ENCODE data around the gene SOX18. TPM values are rescaled to one million over a fixed set of nuclear protein-coding genes. Genes with fewer than 3 reads are reported as not detected.

Gene SOX18
- polyA plus RNA-seq, 3 donors: 5.6 to 9.0 (median 6.5) TPM

Other genes starting within 250 kb of the SOX18 start
- gene ZBTB46, start 218.4 kb downstream of the SOX18 start, polyA plus RNA-seq (ENCODE audit: insufficient read length in 3 of 3): 10 to 100 TPM; 13.6 to 16.0 (median 14.5) TPM
- gene ABHD16B, start 188.1 kb downstream of the SOX18 start, polyA plus RNA-seq (ENCODE audit: insufficient read length in 3 of 3): not detected
- gene TPD52L2, start 184.4 kb downstream of the SOX18 start, polyA plus RNA-seq (ENCODE audit: insufficient read length in 3 of 3): 10 to 100 TPM; 80.6 to 82.1 (median 81.3) TPM
- 10 to 100 TPM; 25.7 to 29.0 (median 28.7) TPM for gene DNAJC5, start 154.5 kb downstream of the SOX18 start, polyA plus RNA-seq (ENCODE audit: insufficient read length in 3 of 3)
- gene UCKL1, start 93.2 kb downstream of the SOX18 start, polyA plus RNA-seq (ENCODE audit: insufficient read length in 3 of 3): 10 to 100 TPM; 33.5 to 35.5 (median 33.6) TPM
- gene ZNF512B, start 79.7 kb downstream of the SOX18 start, polyA plus RNA-seq (ENCODE audit: insufficient read length in 3 of 3): 10 to 100 TPM; 20.9 to 23.3 (median 21.8) TPM
- gene SAMD10, start 70.0 kb downstream of the SOX18 start, polyA plus RNA-seq (ENCODE audit: insufficient read length in 3 of 3): 1 to 10 TPM; 6.5 to 6.7 (median 6.6) TPM
- gene PRPF6, start 68.5 kb downstream of the SOX18 start, polyA plus RNA-seq (ENCODE audit: insufficient read length in 3 of 3): 10 to 100 TPM; 89.5 to 94.8 (median 89.9) TPM
- gene C20orf204, start 13.5 kb downstream of the SOX18 start, polyA plus RNA-seq (ENCODE audit: insufficient read length in 3 of 3): under 1 TPM; 0.40 to 0.51 (median 0.43) TPM
- gene TCEA2, start 13.6 kb upstream of the SOX18 start, polyA plus RNA-seq (ENCODE audit: insufficient read length in 3 of 3): 10 to 100 TPM; 71.0 to 72.0 (median 71.0) TPM
- 1 to 10 TPM; 3.8 to 5.4 (median 4.8) TPM for gene RGS19, start 29.9 kb upstream of the SOX18 start, polyA plus RNA-seq (ENCODE audit: insufficient read length in 3 of 3)
- 1 to 10 TPM in 1 of 3 donors, under 1 TPM in 2; 0.67 to 1.1 (median 0.69) TPM for gene OPRL1, start 30.4 kb upstream of the SOX18 start, polyA plus RNA-seq (ENCODE audit: insufficient read length in 3 of 3)
- under 1 TPM in 1 of 3 donors, not detected in 2; 0.34 TPM for gene LKAAEAR1, start 34.8 kb upstream of the SOX18 start, polyA plus RNA-seq (ENCODE audit: insufficient read length in 3 of 3)
- not detected for gene NPBWR2, start 57.9 kb upstream of the SOX18 start, polyA plus RNA-seq (ENCODE audit: insufficient read length in 3 of 3)
- under 1 TPM; 0.35 to 0.50 (median 0.46) TPM for gene MYT1, start 114.8 kb upstream of the SOX18 start, polyA plus RNA-seq (ENCODE audit: insufficient read length in 3 of 3)
- 100 to 1,000 TPM; 128 to 143 (median 139) TPM for gene PCMTD2, start 206.1 kb upstream of the SOX18 start, polyA plus RNA-seq (ENCODE audit: insufficient read length in 3 of 3)

Measured in right renal cortex interstitium (tissue), 3 donors.